ENCODE data around the gene AMHR2. TPM values are rescaled to one million over a fixed set of nuclear protein-coding genes. Genes with fewer than 3 reads are reported as not detected.

Gene AMHR2
- total and polyA plus RNA-seq, 2 experiments from 2014 or later, result 0.24 TPM; not detected in 1

- TF ChIP-seq ZNF462 (CRISPR knock-in tag; IDR thresholded peaks at IDR 0.05) (no peak), CTCF (conservative IDR thresholded peaks at IDR 0.05; ENCODE audit: low read depth in 2 of 2) (no peak), EZH2phosphoT487 (IDR thresholded peaks at IDR 0.05; ENCODE audit: unreplicated experiment) (no peak)
Measured at GRCh38 chr12:53480491-53481442, 57.1 kb downstream of the AMHR2 start (continued).

Other genes starting within 250 kb of the AMHR2 start
- gene ZNF740, start 243.1 kb upstream of the AMHR2 start, total RNA-seq (2014; rRNA removed; shearing (Covaris generic)), result 13.0 and 13.2 TPM in 2 replicates
- gene ZNF740, start 243.1 kb upstream of the AMHR2 start, polyA plus RNA-seq (2016; fragmentation: Nextera tagmentation; extraction: Ambion mirVana), result 1.3 and 2.6 TPM in 2 replicates
- 3.6 and 7.1 TPM in 2 replicates for gene CSAD, start 242.9 kb upstream of the AMHR2 start, total RNA-seq (2014; rRNA removed; shearing (Covaris generic))
- 3.1 and 3.2 TPM in 2 replicates for gene CSAD, start 242.9 kb upstream of the AMHR2 start, polyA plus RNA-seq (2016; fragmentation: Nextera tagmentation; extraction: Ambion mirVana)
- 0.39 TPM in 1 of 2 replicates, not detected in the other for gene ITGB7, start 216.6 kb upstream of the AMHR2 start, total RNA-seq (2014; rRNA removed; shearing (Covaris generic))
- 0.32 and 0.43 TPM in 2 replicates for gene ITGB7, start 216.6 kb upstream of the AMHR2 start, polyA plus RNA-seq (2016; fragmentation: Nextera tagmentation; extraction: Ambion mirVana)
- 39.3 and 50.2 TPM in 2 replicates for gene RARG, start 191.6 kb upstream of the AMHR2 start, total RNA-seq (2014; rRNA removed; shearing (Covaris generic))
- gene RARG, start 191.6 kb upstream of the AMHR2 start, polyA plus RNA-seq (2016; fragmentation: Nextera tagmentation; extraction: Ambion mirVana), result 16.4 and 18.5 TPM in 2 replicates
- gene ESPL1, start 155.6 kb upstream of the AMHR2 start, total RNA-seq (2014; rRNA removed; shearing (Covaris generic)), result 39.6 and 56.5 TPM in 2 replicates
- gene ESPL1, start 155.6 kb upstream of the AMHR2 start, polyA plus RNA-seq (2016; fragmentation: Nextera tagmentation; extraction: Ambion mirVana), result 12.7 and 13.2 TPM in 2 replicates
- 199 and 225 TPM in 2 replicates for gene PFDN5, start 128.3 kb upstream of the AMHR2 start, total RNA-seq (2014; rRNA removed; shearing (Covaris generic))
- 567 and 586 TPM in 2 replicates for gene PFDN5, start 128.3 kb upstream of the AMHR2 start, polyA plus RNA-seq (2016; fragmentation: Nextera tagmentation; extraction: Ambion mirVana)
- gene MYG1, start 124.2 kb upstream of the AMHR2 start, total RNA-seq (2014; rRNA removed; shearing (Covaris generic)), result 65.0 and 66.5 TPM in 2 replicates
- gene MYG1, start 124.2 kb upstream of the AMHR2 start, polyA plus RNA-seq (2016; fragmentation: Nextera tagmentation; extraction: Ambion mirVana), result 94.2 and 100.0 TPM in 2 replicates
- 77.7 and 81.7 TPM in 2 replicates for gene AAAS, start 102.2 kb upstream of the AMHR2 start, total RNA-seq (2014; rRNA removed; shearing (Covaris generic))
- gene AAAS, start 102.2 kb upstream of the AMHR2 start, polyA plus RNA-seq (2016; fragmentation: Nextera tagmentation; extraction: Ambion mirVana), result 36.7 and 40.4 TPM in 2 replicates
- 0.04 and 0.17 TPM in 2 replicates for gene SP7, start 87.5 kb upstream of the AMHR2 start, total RNA-seq (2014; rRNA removed; shearing (Covaris generic))
- 0.16 TPM in 1 of 2 replicates, not detected in the other for gene SP7, start 87.5 kb upstream of the AMHR2 start, polyA plus RNA-seq (2016; fragmentation: Nextera tagmentation; extraction: Ambion mirVana)
- 68.4 and 73.3 TPM in 2 replicates for gene SP1, start 43.7 kb upstream of the AMHR2 start, total RNA-seq (2014; rRNA removed; shearing (Covaris generic))
- 10.6 and 11.1 TPM in 2 replicates for gene SP1, start 43.7 kb upstream of the AMHR2 start, polyA plus RNA-seq (2016; fragmentation: Nextera tagmentation; extraction: Ambion mirVana)
- 70.5 and 120 TPM in 2 replicates for gene PRR13, start 17.9 kb downstream of the AMHR2 start, total RNA-seq (2014; rRNA removed; shearing (Covaris generic))
- 302 and 303 TPM in 2 replicates for gene PRR13, start 17.9 kb downstream of the AMHR2 start, polyA plus RNA-seq (2016; fragmentation: Nextera tagmentation; extraction: Ambion mirVana)
- 676 and 713 TPM in 2 replicates for gene PCBP2, start 28.2 kb downstream of the AMHR2 start, total RNA-seq (2014; rRNA removed; shearing (Covaris generic))
- gene PCBP2, start 28.2 kb downstream of the AMHR2 start, polyA plus RNA-seq (2016; fragmentation: Nextera tagmentation; extraction: Ambion mirVana), result 397 and 473 TPM in 2 replicates
- 15.6 and 17.9 TPM in 2 replicates for gene MAP3K12, start 75.6 kb downstream of the AMHR2 start, total RNA-seq (2014; rRNA removed; shearing (Covaris generic))
- gene MAP3K12, start 75.6 kb downstream of the AMHR2 start, polyA plus RNA-seq (2016; fragmentation: Nextera tagmentation; extraction: Ambion mirVana), result 6.6 and 7.9 TPM in 2 replicates
- 55.7 and 83.4 TPM in 2 replicates for gene TARBP2, start 77.4 kb downstream of the AMHR2 start, total RNA-seq (2014; rRNA removed; shearing (Covaris generic))
- gene TARBP2, start 77.4 kb downstream of the AMHR2 start, polyA plus RNA-seq (2016; fragmentation: Nextera tagmentation; extraction: Ambion mirVana), result 52.1 and 57.0 TPM in 2 replicates
- 0.69 TPM in 1 of 2 replicates, not detected in the other for gene NPFF, start 83.6 kb downstream of the AMHR2 start, total RNA-seq (2014; rRNA removed; shearing (Covaris generic))
- gene NPFF, start 83.6 kb downstream of the AMHR2 start, polyA plus RNA-seq (2016; fragmentation: Nextera tagmentation; extraction: Ambion mirVana), result 0.71 and 0.96 TPM in 2 replicates
- gene ATF7, start 202.5 kb downstream of the AMHR2 start, total RNA-seq (2014; rRNA removed; shearing (Covaris generic)), result 13.2 and 13.9 TPM in 2 replicates
- gene ATF7, start 202.5 kb downstream of the AMHR2 start, polyA plus RNA-seq (2016; fragmentation: Nextera tagmentation; extraction: Ambion mirVana), result 16.3 and 16.6 TPM in 2 replicates